Measurements from ENCODE around the gene TTLL13.
"Not testable (repeated sequence)": the region's sequence is repeated elsewhere in the genome, so short reads cannot be mapped to it uniquely, and the experiment has no call there.

The TTLL13 gene

DNA sequence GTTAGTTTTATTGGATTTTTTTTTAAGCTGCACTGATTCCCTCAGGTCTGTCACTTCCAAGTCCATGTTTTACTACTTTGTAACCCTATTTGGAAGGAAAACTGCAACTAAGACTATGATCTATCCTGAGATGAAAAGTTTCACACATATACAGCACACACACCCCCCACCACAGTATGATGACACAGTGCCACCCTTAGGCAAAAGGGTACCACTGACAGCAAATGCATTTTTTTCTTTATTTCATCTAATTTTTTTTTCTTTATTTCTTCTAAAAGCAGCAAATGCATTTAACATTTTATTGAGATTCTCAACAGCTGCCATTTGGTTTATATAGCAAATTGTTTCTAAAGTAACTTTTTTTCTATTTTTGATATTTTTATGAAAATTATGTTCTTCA, 37.3 kb downstream of the TTLL13 start:
- peaks cover 24% of the 10 kb centered on the region for H3K4me1 ChIP-seq
- no peak overlapping the region for H3K4me3 ChIP-seq
- H3K36me3 ChIP-seq: no peaks in the 10 kb centered on the region
- no peaks in the 10 kb centered on the region for H3K27me3 ChIP-seq
- H3K4me2 ChIP-seq: peak overlapping the region; percentile 71
- H3K9me3 ChIP-seq: no peaks in the 10 kb centered on the region
- 0 out of 2 replicates have a peak overlapping the region, but pooled peaks have one; percentile 60 for H3K9ac ChIP-seq
- no peaks in the 10 kb centered on the region for H4K20me1 ChIP-seq
- H3K27ac ChIP-seq: no peak overlapping the region
- no peak for TF ChIP-seq Cebpa-rat (IDR thresholded peaks at IDR 0.05)

GRCh38 chr15:90287101-90287500, 37.7 kb downstream of the TTLL13 start:
- Histone ChIP-seq H3K9ac (peak overlapping the region; percentile 60; the same call in 1 of the 2 replicates), H3K9me3 (no peaks in the 10 kb centered on the region), H3K4me2 (peak overlapping the region; percentile 71), H4K20me1 (no peaks in the 10 kb centered on the region), H3K4me1 (peaks cover 28% of the 10 kb centered on the region), H3K27me3 (no peaks in the 10 kb centered on the region), H3K36me3 (no peaks in the 10 kb centered on the region), H3K4me3 (no peak overlapping the region), H3K27ac (0 out of 2 replicates have a peak overlapping the region, but pooled peaks have one; percentile 23)
- TF ChIP-seq Cebpa-rat (IDR thresholded peaks at IDR 0.05): no peak

- Histone ChIP-seq H3K27ac (no peak overlapping the region), H3K27me3 (no peaks in the 10 kb centered on the region), H3K36me3 (no peaks in the 10 kb centered on the region), H3K4me2 (no peak overlapping the region), H4K20me1 (no peaks in the 10 kb centered on the region), H3K9me3 (no peaks in the 10 kb centered on the region), H3K4me1 (peaks cover 29% of the 10 kb centered on the region), H3K9ac (no peak overlapping the region), H3K4me3 (no peak overlapping the region)
- TF ChIP-seq Cebpa-rat (IDR thresholded peaks at IDR 0.05): no peak
These were observed 38.6 kb downstream of the TTLL13 start for GRCh38 chr15:90287946-90288345.

DNA sequence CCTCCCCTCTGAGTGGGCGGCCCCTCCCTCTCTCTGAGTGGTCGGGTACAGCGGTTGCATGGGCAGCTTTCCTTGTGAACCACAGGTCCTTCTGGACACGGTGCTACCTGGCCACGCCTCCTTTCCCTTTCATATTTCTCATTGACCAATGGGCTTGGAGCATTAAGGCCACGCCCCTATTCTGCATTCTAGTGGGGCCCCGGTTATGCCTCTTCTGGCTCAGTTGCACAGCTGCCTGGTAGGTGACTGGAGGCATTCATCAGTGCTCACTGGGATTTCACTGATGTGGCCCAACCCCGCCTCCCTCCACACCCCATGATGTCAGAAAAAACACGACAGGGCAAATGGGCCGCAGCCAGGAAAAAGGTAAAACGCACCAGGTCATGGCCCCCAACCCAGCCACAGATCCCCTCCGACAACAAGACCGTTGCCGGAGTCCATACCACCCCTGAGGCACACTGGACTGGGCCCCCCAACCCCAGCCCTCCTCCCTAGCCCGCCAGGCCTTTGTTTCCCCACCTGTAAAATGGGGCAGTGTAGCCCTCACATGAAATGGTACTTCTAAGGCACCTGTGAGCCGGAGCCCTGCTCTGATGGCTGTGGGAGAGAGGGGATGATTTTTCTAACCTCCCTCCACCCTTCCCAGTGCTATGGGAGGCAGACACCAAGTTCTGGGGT, 42.5 kb downstream of the TTLL13 start:
- no peaks in the 10 kb centered on the region for H4K20me1 ChIP-seq
- TF ChIP-seq Cebpa-rat (IDR thresholded peaks at IDR 0.05): no peak
- no peaks in the 10 kb centered on the region for H3K27me3 ChIP-seq
- peaks cover 50% of the 10 kb centered on the region for H3K4me1 ChIP-seq
- H3K27ac ChIP-seq: no peak overlapping the region
- H3K9ac ChIP-seq: no peak overlapping the region
- H3K36me3 ChIP-seq: no peaks in the 10 kb centered on the region
- no peak overlapping the region for H3K4me3 ChIP-seq
- no peaks in the 10 kb centered on the region for H3K9me3 ChIP-seq
- no peak overlapping the region for H3K4me2 ChIP-seq

GRCh38 chr15:90293040-90293810, 43.9 kb downstream of the TTLL13 start:
- H3K4me3 ChIP-seq, H3K36me3 ChIP-seq, H3K9me3 ChIP-seq, H4K20me1 ChIP-seq, H3K27me3 ChIP-seq, H3K9ac ChIP-seq: not testable (repeated sequence)
- Histone ChIP-seq H3K4me2 (peak overlapping the region; percentile 66), H3K27ac (peak overlapping the region; percentile 51; the same call in 1 of the 2 replicates), H3K4me1 (peaks cover 43% of the 10 kb centered on the region)

GRCh38 chr15:90294159-90294558, 44.8 kb downstream of the TTLL13 start:
- H3K9ac ChIP-seq: no peak overlapping the region
- H3K4me1 ChIP-seq: peaks cover 43% of the 10 kb centered on the region
- H3K27ac ChIP-seq: no peak overlapping the region
- H3K27me3 ChIP-seq: no peaks in the 10 kb centered on the region
- TF ChIP-seq Cebpa-rat (IDR thresholded peaks at IDR 0.05): no peak
- no peak overlapping the region for H3K4me3 ChIP-seq
- H3K9me3 ChIP-seq: no peaks in the 10 kb centered on the region
- peak overlapping the region; percentile 66 for H3K4me2 ChIP-seq
- no peaks in the 10 kb centered on the region for H3K36me3 ChIP-seq
- no peaks in the 10 kb centered on the region for H4K20me1 ChIP-seq

- Histone ChIP-seq H3K27me3 (no peaks in the 10 kb centered on the region), H3K9ac (no peak overlapping the region), H3K27ac (no peak overlapping the region), H3K9me3 (no peaks in the 10 kb centered on the region), H4K20me1 (no peaks in the 10 kb centered on the region), H3K4me2 (peak overlapping the region; percentile 66), H3K36me3 (no peaks in the 10 kb centered on the region), H3K4me1 (peaks cover 43% of the 10 kb centered on the region), H3K4me3 (no peak overlapping the region)
- no peak for TF ChIP-seq Cebpa-rat (IDR thresholded peaks at IDR 0.05)
These were observed 45.4 kb downstream of the TTLL13 start for GRCh38 chr15:90294601-90295269.

DNA sequence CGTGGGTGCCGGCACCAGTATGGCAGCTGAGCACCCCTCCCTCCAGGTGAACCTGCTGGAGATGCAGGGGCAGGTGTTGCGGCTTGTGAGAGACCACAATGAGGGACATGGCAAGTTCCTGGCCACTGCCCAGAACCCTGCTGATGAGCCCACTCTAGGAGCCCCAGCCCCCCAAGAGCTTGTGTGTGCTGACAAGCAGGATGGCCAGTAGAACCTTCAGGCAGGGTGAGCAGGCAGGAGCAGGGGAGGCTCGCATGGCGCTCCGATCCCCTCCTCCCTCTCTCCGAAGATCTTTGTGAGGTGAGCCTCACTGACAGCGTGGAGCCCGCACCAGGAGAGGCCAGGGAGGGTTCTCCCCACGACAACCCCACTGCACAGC, 45.9 kb downstream of the TTLL13 start:
- H3K36me3 ChIP-seq: no peaks in the 10 kb centered on the region
- H3K27me3 ChIP-seq: no peaks in the 10 kb centered on the region
- no peak overlapping the region for H3K27ac ChIP-seq
- H3K9ac ChIP-seq: no peak overlapping the region
- TF ChIP-seq Cebpa-rat (IDR thresholded peaks at IDR 0.05): no peak
- no peak overlapping the region for H3K4me3 ChIP-seq
- peak overlapping the region; percentile 66 for H3K4me2 ChIP-seq
- no peaks in the 10 kb centered on the region for H3K9me3 ChIP-seq
- H4K20me1 ChIP-seq: no peaks in the 10 kb centered on the region
- H3K4me1 ChIP-seq: peaks cover 43% of the 10 kb centered on the region

DNA sequence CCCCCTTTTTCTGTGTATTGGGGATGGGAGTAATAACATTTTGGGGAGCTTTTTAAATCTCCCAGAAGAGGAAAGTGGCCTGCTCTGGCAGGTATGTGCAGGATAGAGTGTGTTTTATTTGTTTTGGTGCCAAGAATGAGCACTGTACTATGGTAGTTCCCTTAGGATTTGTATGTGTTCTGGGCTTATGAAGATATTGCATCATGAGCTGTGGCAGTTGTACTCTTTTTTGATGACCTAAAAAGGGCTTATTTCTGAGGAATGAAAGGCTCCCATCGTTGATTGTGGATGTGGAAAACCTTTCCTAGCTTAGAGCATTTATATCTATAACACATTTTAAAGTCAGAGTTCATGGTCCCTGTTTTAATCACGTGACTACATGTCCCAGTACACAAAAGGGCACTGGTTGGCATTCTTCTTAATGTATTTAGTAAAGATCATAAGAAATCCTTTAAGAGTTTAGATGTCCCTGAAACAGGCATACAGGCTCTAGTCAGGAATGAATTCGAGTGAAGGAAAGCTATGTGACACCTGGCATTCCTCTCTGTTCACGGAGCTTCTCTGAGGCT, 47.0 kb downstream of the TTLL13 start:
- not testable (repeated sequence) for H3K36me3 ChIP-seq, H4K20me1 ChIP-seq, H3K4me2 ChIP-seq, H3K27ac ChIP-seq, H3K9ac ChIP-seq, H3K27me3 ChIP-seq, H3K4me3 ChIP-seq, H3K9me3 ChIP-seq
- peaks cover 48% of the 10 kb centered on the region for H3K4me1 ChIP-seq

DNA sequence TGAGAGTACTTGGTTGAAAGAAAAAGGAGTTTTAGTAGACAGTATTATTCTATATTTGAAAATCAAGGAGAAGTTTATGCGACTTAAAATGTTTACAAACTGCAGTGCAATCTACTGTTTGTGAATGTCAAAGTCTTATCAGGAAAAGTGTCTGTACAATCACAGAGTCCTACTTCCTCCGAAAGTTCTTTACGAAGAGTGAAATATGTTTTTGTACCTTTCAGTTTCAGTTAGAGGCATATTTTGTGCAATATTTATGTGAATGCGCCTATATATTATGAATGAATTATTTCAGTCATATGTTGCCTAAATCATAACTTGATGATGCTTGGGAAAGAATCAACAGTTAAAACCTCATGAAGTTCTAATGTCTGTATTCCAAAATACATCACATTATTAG, 47.7 kb downstream of the TTLL13 start:
- H3K4me3 ChIP-seq: no peak overlapping the region
- H3K9me3 ChIP-seq: no peaks in the 10 kb centered on the region
- peaks cover 42% of the 10 kb centered on the region for H3K4me1 ChIP-seq
- no peak for TF ChIP-seq Cebpa-rat (IDR thresholded peaks at IDR 0.05)
- no peaks in the 10 kb centered on the region for H3K36me3 ChIP-seq
- H3K27me3 ChIP-seq: no peaks in the 10 kb centered on the region
- no peak overlapping the region for H3K27ac ChIP-seq
- no peaks in the 10 kb centered on the region for H4K20me1 ChIP-seq
- no peak overlapping the region for H3K4me2 ChIP-seq
- H3K9ac ChIP-seq: no peak overlapping the region

Measured in BLaER1 (cell line).